ENCODE measurements around the gene RAB42.

Gene RAB42

GRCh38 chr1:28591708-28592320, at the start of gene RAB42:
Gene RAB42, plus strand, starts transcription at chr1:28592265. Its CDS starts 247 bp downstream, at chr1:28592512.
- peaks cover 19% of the 10 kb centered on the region for H3K27me3 ChIP-seq (ENCODE audit: insufficient read depth, insufficient read length)
- TF ChIP-seq SUZ12 (IDR thresholded peaks at IDR 0.05; ENCODE audit: extremely low read depth, insufficient read depth, insufficient read length) (no peak), ZNF274 (IDR thresholded peaks at IDR 0.05; ENCODE audit: low read depth, low read length) (no peak), YY1 (IDR thresholded peaks at IDR 0.05; ENCODE audit: insufficient read depth, insufficient read length) (no peak)
- peak within 1 kb of the TSS; percentile 89 for H3K9ac ChIP-seq (ENCODE audit: insufficient read length, low read depth)
- no peak for DNase-seq (ENCODE audit: low read depth, low spot score)
- peaks cover 21% of the 10 kb centered on the region for H3K4me1 ChIP-seq (ENCODE audit: insufficient read depth, insufficient read length)
- H3K4me3 ChIP-seq (ENCODE audit: insufficient read length, low read depth), result peak within 1 kb of the TSS; percentile 69
- peaks cover 10% of the 10 kb centered on the region for H3K36me3 ChIP-seq (ENCODE audit: insufficient read depth, insufficient read length, low read length)
- H3K9me3 ChIP-seq (ENCODE audit: insufficient read depth, low read length), result no peaks in the 10 kb centered on the region

- Histone ChIP-seq H3K9ac (ENCODE audit: insufficient read length, low read depth) (no peak overlapping the region), H3K27me3 (ENCODE audit: insufficient read depth, insufficient read length) (no peaks in the 10 kb centered on the region), H3K36me3 (ENCODE audit: insufficient read depth, insufficient read length, low read length) (peaks cover 6% of the 10 kb centered on the region), H3K4me3 (ENCODE audit: insufficient read length, low read depth) (no peak overlapping the region), H3K4me1 (ENCODE audit: insufficient read depth, insufficient read length) (no peaks in the 10 kb centered on the region), H3K9me3 (ENCODE audit: insufficient read depth, low read length) (no peaks in the 10 kb centered on the region)
- TF ChIP-seq ZNF274 (IDR thresholded peaks at IDR 0.05; ENCODE audit: low read depth, low read length) (no peak), SUZ12 (IDR thresholded peaks at IDR 0.05; ENCODE audit: extremely low read depth, insufficient read depth, insufficient read length) (no peak), YY1 (IDR thresholded peaks at IDR 0.05; ENCODE audit: insufficient read depth, insufficient read length) (no peak)
- no peak for DNase-seq (ENCODE audit: low read depth, low spot score)
Observed at GRCh38 chr1:28545246-28545628, 46.8 kb upstream of the RAB42 start.

GRCh38 chr1:28548318-28548717, 43.7 kb upstream of the RAB42 start:
- no peak for DNase-seq (ENCODE audit: low read depth, low spot score)
- Histone ChIP-seq H3K27me3 (ENCODE audit: insufficient read depth, insufficient read length) (no peaks in the 10 kb centered on the region), H3K9ac (ENCODE audit: insufficient read length, low read depth) (no peak overlapping the region), H3K36me3 (ENCODE audit: insufficient read depth, insufficient read length, low read length) (no peaks in the 10 kb centered on the region), H3K4me3 (ENCODE audit: insufficient read length, low read depth) (no peak overlapping the region), H3K4me1 (ENCODE audit: insufficient read depth, insufficient read length) (no peaks in the 10 kb centered on the region), H3K9me3 (ENCODE audit: insufficient read depth, low read length) (no peaks in the 10 kb centered on the region)
- TF ChIP-seq SUZ12 (IDR thresholded peaks at IDR 0.05; ENCODE audit: extremely low read depth, insufficient read depth, insufficient read length), result no peak
- no peak for TF ChIP-seq ZNF274 (IDR thresholded peaks at IDR 0.05; ENCODE audit: low read depth, low read length)
- no peak for TF ChIP-seq YY1 (IDR thresholded peaks at IDR 0.05; ENCODE audit: insufficient read depth, insufficient read length)

GRCh38 chr1:28551381-28551780, 40.7 kb upstream of the RAB42 start:
- TF ChIP-seq SUZ12 (IDR thresholded peaks at IDR 0.05; ENCODE audit: extremely low read depth, insufficient read depth, insufficient read length) (no peak), ZNF274 (IDR thresholded peaks at IDR 0.05; ENCODE audit: low read depth, low read length) (no peak), YY1 (IDR thresholded peaks at IDR 0.05; ENCODE audit: insufficient read depth, insufficient read length) (no peak)
- H3K4me1 ChIP-seq (ENCODE audit: insufficient read depth, insufficient read length), result no peaks in the 10 kb centered on the region
- peaks cover 17% of the 10 kb centered on the region for H3K36me3 ChIP-seq (ENCODE audit: insufficient read depth, insufficient read length, low read length)
- no peaks in the 10 kb centered on the region for H3K27me3 ChIP-seq (ENCODE audit: insufficient read depth, insufficient read length)
- H3K4me3 ChIP-seq (ENCODE audit: insufficient read length, low read depth), result no peak overlapping the region
- no peaks in the 10 kb centered on the region for H3K9me3 ChIP-seq (ENCODE audit: insufficient read depth, low read length)
- no peak overlapping the region for H3K9ac ChIP-seq (ENCODE audit: insufficient read length, low read depth)
- no peak for DNase-seq (ENCODE audit: low read depth, low spot score)

GRCh38 chr1:28552758-28553663, 39.1 kb upstream of the RAB42 start, which contains the start of gene TRNAU1AP:
Gene TRNAU1AP, plus strand, starts transcription at chr1:28553085. Its CDS starts 26 bp downstream, at chr1:28553111.
- peaks cover 30% of the 10 kb centered on the region for H3K36me3 ChIP-seq (ENCODE audit: insufficient read depth, insufficient read length, low read length)
- H3K4me1 ChIP-seq (ENCODE audit: insufficient read depth, insufficient read length), result no peaks in the 10 kb centered on the region
- no peaks in the 10 kb centered on the region for H3K27me3 ChIP-seq (ENCODE audit: insufficient read depth, insufficient read length)
- H3K9me3 ChIP-seq (ENCODE audit: insufficient read depth, low read length), result no peaks in the 10 kb centered on the region
- peak; percentile 48 for TF ChIP-seq YY1 (IDR thresholded peaks at IDR 0.05; ENCODE audit: insufficient read depth, insufficient read length)
- no peak for TF ChIP-seq ZNF274 (IDR thresholded peaks at IDR 0.05; ENCODE audit: low read depth, low read length)
- DNase-seq (ENCODE audit: low read depth, low spot score), result peak; percentile 98
- peak within 1 kb of the TSS; percentile 92 for H3K9ac ChIP-seq (ENCODE audit: insufficient read length, low read depth)
- peak within 1 kb of the TSS; percentile 88 for H3K4me3 ChIP-seq (ENCODE audit: insufficient read length, low read depth)

GRCh38 chr1:28560886-28561285, 31.2 kb upstream of the RAB42 start:
- no peak for DNase-seq (ENCODE audit: low read depth, low spot score)
- Histone ChIP-seq H3K27me3 (ENCODE audit: insufficient read depth, insufficient read length) (no peaks in the 10 kb centered on the region), H3K9ac (ENCODE audit: insufficient read length, low read depth) (no peak overlapping the region), H3K4me1 (ENCODE audit: insufficient read depth, insufficient read length) (no peaks in the 10 kb centered on the region), H3K4me3 (ENCODE audit: insufficient read length, low read depth) (no peak overlapping the region), H3K36me3 (ENCODE audit: insufficient read depth, insufficient read length, low read length) (peaks cover 83% of the 10 kb centered on the region), H3K9me3 (ENCODE audit: insufficient read depth, low read length) (no peaks in the 10 kb centered on the region)
- no peak for TF ChIP-seq SUZ12 (IDR thresholded peaks at IDR 0.05; ENCODE audit: extremely low read depth, insufficient read depth, insufficient read length)
- TF ChIP-seq ZNF274 (IDR thresholded peaks at IDR 0.05; ENCODE audit: low read depth, low read length), result no peak
- no peak for TF ChIP-seq YY1 (IDR thresholded peaks at IDR 0.05; ENCODE audit: insufficient read depth, insufficient read length)

GRCh38 chr1:28564310-28564709, 27.8 kb upstream of the RAB42 start:
- Histone ChIP-seq H3K4me3 (ENCODE audit: insufficient read length, low read depth) (no peak overlapping the region), H3K36me3 (ENCODE audit: insufficient read depth, insufficient read length, low read length) (peaks cover 89% of the 10 kb centered on the region), H3K9ac (ENCODE audit: insufficient read length, low read depth) (no peak overlapping the region), H3K27me3 (ENCODE audit: insufficient read depth, insufficient read length) (no peaks in the 10 kb centered on the region), H3K9me3 (ENCODE audit: insufficient read depth, low read length) (no peaks in the 10 kb centered on the region), H3K4me1 (ENCODE audit: insufficient read depth, insufficient read length) (no peaks in the 10 kb centered on the region)
- TF ChIP-seq YY1 (IDR thresholded peaks at IDR 0.05; ENCODE audit: insufficient read depth, insufficient read length) (no peak), ZNF274 (IDR thresholded peaks at IDR 0.05; ENCODE audit: low read depth, low read length) (no peak), SUZ12 (IDR thresholded peaks at IDR 0.05; ENCODE audit: extremely low read depth, insufficient read depth, insufficient read length) (no peak)
- no peak for DNase-seq (ENCODE audit: low read depth, low spot score)
